ENCODE results near the gene TMEM191B. TPM values are rescaled to one million over a fixed set of nuclear protein-coding genes. Genes with fewer than 3 reads are reported as not detected.
"Not testable (repeated sequence)": the region's sequence is repeated elsewhere in the genome, so short reads cannot be mapped to it uniquely, and the experiment has no call there.

The TMEM191B gene
- total RNA-seq, 1 experiment from 2014 or later = 3.2 TPM

DNA sequence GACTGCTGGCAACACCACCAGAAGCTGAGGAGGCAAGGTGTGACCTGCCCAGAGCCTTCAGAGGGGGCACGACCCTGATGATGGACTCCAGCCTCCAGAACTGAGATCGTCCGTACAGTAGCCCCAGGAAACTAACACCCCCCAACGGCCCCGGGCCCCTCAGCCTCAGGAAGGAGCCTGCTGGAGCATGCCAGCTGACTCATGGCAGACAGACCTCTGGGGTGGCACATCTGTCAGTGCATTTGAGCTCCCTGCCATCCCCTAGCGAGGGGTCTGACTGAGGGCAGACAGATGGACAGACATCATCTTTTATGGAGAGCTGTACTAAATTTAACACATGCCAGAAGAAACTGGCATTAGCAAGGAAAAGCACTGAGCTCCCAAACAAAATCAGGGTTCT lies 12.4 kb downstream of the TMEM191B start:
- H4K20me1 ChIP-seq (ENCODE audit: low read length); H3K36me3 ChIP-seq (ENCODE audit: low read depth, low read length); H3K4me3 ChIP-seq (ENCODE audit: low read length); H3K27ac ChIP-seq (ENCODE audit: low read length); H3K9ac ChIP-seq (ENCODE audit: low read length); H3K79me2 ChIP-seq (ENCODE audit: low read length); H3K9me3 ChIP-seq (ENCODE audit: low read length); H3K9me2 ChIP-seq (replicated peaks; ENCODE audit: low read length); BruUV-seq (replicated peaks); H3F3A ChIP-seq (ENCODE audit: low read length, unreplicated experiment); POLR2A ChIA-PET (ENCODE audit: unreplicated experiment); H3K27me3 ChIP-seq (ENCODE audit: low read length); intact Hi-C loops (cut with micrococcal nuclease); CTCF ChIA-PET; H3K4me2 ChIP-seq (ENCODE audit: low read length); H2AFZ ChIP-seq (ENCODE audit: low read length); H3K4me1 ChIP-seq (ENCODE audit: insufficient read depth, low read length); ATAC-seq; DNase-seq: not testable (repeated sequence)

DNA sequence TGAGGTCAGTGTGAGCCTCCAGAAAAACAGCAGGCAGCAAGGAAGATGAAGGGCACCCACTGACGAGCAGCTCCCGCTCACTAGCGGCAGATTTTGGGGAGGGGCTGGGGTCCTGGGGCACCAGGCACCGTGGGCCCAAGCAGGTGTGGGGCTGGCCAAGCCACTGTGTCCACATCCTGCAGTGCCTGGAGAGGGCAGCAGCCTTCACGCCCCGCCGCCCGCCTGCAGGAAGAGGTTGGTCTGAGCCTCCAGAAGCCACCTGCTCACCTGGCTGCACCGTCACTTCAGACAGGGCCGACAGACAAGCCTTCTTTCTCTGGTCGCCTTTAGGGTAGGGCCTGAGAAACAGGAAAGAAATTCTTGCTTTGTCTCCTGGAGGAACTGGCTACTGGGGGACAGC lies 15.8 kb downstream of the TMEM191B start:
- H3K27me3 ChIP-seq (ENCODE audit: low read length); H3K79me2 ChIP-seq (ENCODE audit: low read length); H3K27ac ChIP-seq (ENCODE audit: low read length); H4K20me1 ChIP-seq (ENCODE audit: low read length); H3K9ac ChIP-seq (ENCODE audit: low read length); H2AFZ ChIP-seq (ENCODE audit: low read length); H3F3A ChIP-seq (ENCODE audit: low read length, unreplicated experiment); H3K9me3 ChIP-seq (ENCODE audit: low read length); intact Hi-C loops (cut with micrococcal nuclease); ATAC-seq; H3K36me3 ChIP-seq (ENCODE audit: low read depth, low read length); H3K4me2 ChIP-seq (ENCODE audit: low read length); H3K4me1 ChIP-seq (ENCODE audit: insufficient read depth, low read length); H3K9me2 ChIP-seq (replicated peaks; ENCODE audit: low read length); BruUV-seq (replicated peaks); H3K4me3 ChIP-seq (ENCODE audit: low read length); POLR2A ChIA-PET (ENCODE audit: unreplicated experiment); CTCF ChIA-PET; DNase-seq: not testable (repeated sequence)

DNA sequence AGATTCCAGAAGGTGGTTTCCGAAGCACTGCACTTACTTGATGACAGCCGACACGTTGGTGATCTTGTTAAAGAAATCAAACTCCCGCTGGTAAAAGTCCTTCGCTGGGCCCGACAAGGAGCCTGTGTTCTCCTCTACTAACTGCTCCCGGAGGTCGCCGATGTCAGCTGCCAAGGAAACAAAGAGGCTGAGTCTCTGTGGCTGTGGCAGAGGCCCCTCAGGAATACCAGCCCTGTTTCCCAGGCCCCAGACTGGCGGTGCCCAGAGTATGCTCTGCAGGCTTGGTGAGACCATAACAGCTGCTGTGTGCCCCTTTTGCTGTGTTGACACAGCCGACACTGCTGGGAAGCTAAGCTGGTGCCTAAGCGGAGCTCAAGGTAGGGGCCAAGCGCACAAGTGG lies 17.0 kb downstream of the TMEM191B start:
- H3K4me2 ChIP-seq (ENCODE audit: low read length); H2AFZ ChIP-seq (ENCODE audit: low read length); DNase-seq; H3K27me3 ChIP-seq (ENCODE audit: low read length); H3K9me3 ChIP-seq (ENCODE audit: low read length); H3K9me2 ChIP-seq (replicated peaks; ENCODE audit: low read length); H3K9ac ChIP-seq (ENCODE audit: low read length); intact Hi-C loops (cut with micrococcal nuclease); POLR2A ChIA-PET (ENCODE audit: unreplicated experiment); H3K79me2 ChIP-seq (ENCODE audit: low read length); H3F3A ChIP-seq (ENCODE audit: low read length, unreplicated experiment); ATAC-seq; H4K20me1 ChIP-seq (ENCODE audit: low read length); H3K27ac ChIP-seq (ENCODE audit: low read length); CTCF ChIA-PET; H3K36me3 ChIP-seq (ENCODE audit: low read depth, low read length); H3K4me3 ChIP-seq (ENCODE audit: low read length); BruUV-seq (replicated peaks); H3K4me1 ChIP-seq (ENCODE audit: insufficient read depth, low read length): not testable (repeated sequence)

DNA sequence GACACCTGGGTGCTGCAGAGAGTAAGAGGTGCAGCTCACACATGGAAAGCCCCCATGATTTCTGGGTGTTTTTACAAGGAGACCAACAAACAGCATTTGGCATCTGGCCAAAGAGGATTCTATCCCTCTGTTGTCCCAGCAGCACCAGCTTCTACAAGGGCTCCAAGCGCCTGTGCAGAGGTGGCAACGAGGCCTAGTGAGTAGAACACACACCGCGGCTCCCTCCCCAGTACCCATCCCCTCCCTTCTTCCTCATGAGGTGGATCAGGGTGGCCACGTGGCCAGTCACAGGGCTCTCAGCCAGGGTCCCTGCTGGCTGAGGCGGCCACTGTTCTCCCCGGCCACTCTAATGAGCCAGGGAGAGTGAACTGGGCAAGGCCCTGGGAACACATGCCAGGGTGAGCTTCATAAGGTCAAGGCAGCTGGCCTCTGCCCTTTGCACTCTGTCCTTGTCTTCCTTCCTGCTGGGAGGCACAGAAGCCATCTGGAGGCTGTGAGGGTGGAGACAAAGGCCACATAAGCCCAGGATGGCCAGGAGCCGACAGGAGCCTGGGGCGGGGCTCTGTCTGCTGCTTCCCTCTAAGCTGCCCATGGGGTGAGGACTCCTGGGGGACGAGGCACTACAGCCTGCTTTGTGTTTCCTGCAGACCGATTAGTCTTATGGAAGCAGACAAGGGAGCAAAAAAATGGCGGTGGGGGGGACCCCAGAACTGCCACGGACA lies 22.0 kb downstream of the TMEM191B start:
- H3K4me3 ChIP-seq (ENCODE audit: low read length); DNase-seq; H3K9ac ChIP-seq (ENCODE audit: low read length); H3K4me1 ChIP-seq (ENCODE audit: insufficient read depth, low read length); H2AFZ ChIP-seq (ENCODE audit: low read length); H3K36me3 ChIP-seq (ENCODE audit: low read depth, low read length); H3K27ac ChIP-seq (ENCODE audit: low read length); H3K4me2 ChIP-seq (ENCODE audit: low read length); ATAC-seq; H3F3A ChIP-seq (ENCODE audit: low read length, unreplicated experiment); intact Hi-C loops (cut with micrococcal nuclease); H4K20me1 ChIP-seq (ENCODE audit: low read length); CTCF ChIA-PET; H3K79me2 ChIP-seq (ENCODE audit: low read length); H3K27me3 ChIP-seq (ENCODE audit: low read length); BruUV-seq (replicated peaks); H3K9me3 ChIP-seq (ENCODE audit: low read length); POLR2A ChIA-PET (ENCODE audit: unreplicated experiment); H3K9me2 ChIP-seq (replicated peaks; ENCODE audit: low read length): not testable (repeated sequence)

DNA sequence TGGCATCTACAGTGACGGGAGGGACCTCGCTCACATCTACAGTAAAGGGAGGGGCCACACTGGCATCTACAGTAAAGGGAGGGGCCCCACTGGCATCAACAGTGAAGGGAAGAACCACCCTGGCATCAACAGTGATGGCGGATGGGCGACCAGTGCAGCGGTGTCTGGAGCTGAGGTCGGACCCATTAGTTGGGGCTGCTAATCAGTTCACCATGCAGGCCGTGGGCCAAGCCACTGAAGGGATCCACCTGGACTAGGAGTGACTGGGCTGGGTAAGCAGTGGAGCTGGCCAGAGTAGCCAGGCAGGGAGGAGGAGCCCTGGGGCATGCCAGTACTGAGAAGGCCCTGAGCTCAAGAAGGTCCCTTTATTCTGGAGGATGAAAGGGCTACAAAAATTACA lies 23.4 kb downstream of the TMEM191B start:
- H3K36me3 ChIP-seq (ENCODE audit: low read depth, low read length); H3K4me1 ChIP-seq (ENCODE audit: insufficient read depth, low read length); BruUV-seq (replicated peaks); H3K4me2 ChIP-seq (ENCODE audit: low read length); H3K79me2 ChIP-seq (ENCODE audit: low read length); DNase-seq; ATAC-seq; H3K9me3 ChIP-seq (ENCODE audit: low read length); H4K20me1 ChIP-seq (ENCODE audit: low read length); CTCF ChIA-PET; H3K4me3 ChIP-seq (ENCODE audit: low read length); H3K9ac ChIP-seq (ENCODE audit: low read length); POLR2A ChIA-PET (ENCODE audit: unreplicated experiment); H3F3A ChIP-seq (ENCODE audit: low read length, unreplicated experiment); H3K27me3 ChIP-seq (ENCODE audit: low read length); intact Hi-C loops (cut with micrococcal nuclease); H3K27ac ChIP-seq (ENCODE audit: low read length); H2AFZ ChIP-seq (ENCODE audit: low read length); H3K9me2 ChIP-seq (replicated peaks; ENCODE audit: low read length): not testable (repeated sequence)

DNA sequence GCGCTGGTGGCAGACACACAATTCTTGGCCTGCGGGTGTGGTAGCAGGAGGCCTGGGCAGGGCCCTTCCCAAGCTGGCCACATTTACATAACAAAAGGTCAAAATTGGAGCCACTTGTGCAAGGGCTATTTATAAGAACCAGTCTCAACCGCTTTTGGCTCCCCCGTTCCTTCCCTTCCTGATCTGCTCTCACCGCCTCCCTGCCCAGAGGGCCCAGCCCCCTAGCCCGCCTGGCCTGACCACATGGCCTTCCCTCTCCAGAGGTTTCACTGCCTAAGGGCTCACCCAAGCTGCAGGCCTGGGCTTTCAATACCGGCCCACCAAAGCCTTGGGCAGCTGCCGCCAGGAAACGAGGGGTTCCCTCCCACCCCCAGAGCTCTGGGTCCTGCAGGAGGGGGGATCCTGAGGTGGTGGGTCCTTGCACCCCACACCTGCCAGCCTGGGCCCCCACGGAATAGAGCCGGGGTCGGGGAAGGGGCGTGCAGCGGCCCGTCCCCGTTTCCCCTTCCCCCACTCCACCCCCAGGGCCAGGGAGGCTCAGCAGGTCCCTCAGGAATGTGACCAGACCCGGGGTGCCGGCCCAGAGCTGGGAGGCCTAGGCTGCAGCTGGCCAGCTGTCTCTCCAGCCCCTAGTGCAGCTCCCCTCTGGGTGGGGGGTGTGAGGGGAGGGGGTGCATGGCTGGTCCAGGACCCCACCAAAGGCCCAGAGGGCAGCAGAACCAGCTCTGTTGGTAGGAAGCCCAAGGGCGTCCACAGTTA lies 25.4 kb downstream of the TMEM191B start:
- H3K9ac ChIP-seq (ENCODE audit: low read length); H3K9me2 ChIP-seq (replicated peaks; ENCODE audit: low read length); DNase-seq; H3K27ac ChIP-seq (ENCODE audit: low read length); ATAC-seq; H3K4me2 ChIP-seq (ENCODE audit: low read length); H3F3A ChIP-seq (ENCODE audit: low read length, unreplicated experiment); H3K4me3 ChIP-seq (ENCODE audit: low read length); POLR2A ChIA-PET (ENCODE audit: unreplicated experiment); H4K20me1 ChIP-seq (ENCODE audit: low read length); H3K4me1 ChIP-seq (ENCODE audit: insufficient read depth, low read length); intact Hi-C loops (cut with micrococcal nuclease); H3K79me2 ChIP-seq (ENCODE audit: low read length); BruUV-seq (replicated peaks); H3K9me3 ChIP-seq (ENCODE audit: low read length); H3K36me3 ChIP-seq (ENCODE audit: low read depth, low read length); H3K27me3 ChIP-seq (ENCODE audit: low read length); H2AFZ ChIP-seq (ENCODE audit: low read length); CTCF ChIA-PET: not testable (repeated sequence)

Measured in PC-3 (cell line).